GM10248 (cell line): ENCODE data around the gene PHF2.

Experiments
- CTCF ChIA-PET: fragments of 300-600 bp; sonication (Branson Sonifier 250); formaldehyde crosslinking; extraction: SDS; loops from one replicate; lab custom pipeline; 2021; ENCODE audit warnings: antibody characterized with exemption; lab: Yijun Ruan, JAX
- POLR2A ChIA-PET: fragments of 350-650 bp; sonication (Branson Sonifier 250); formaldehyde crosslinking; extraction: SDS; loops from one replicate; lab custom pipeline; 2020; ENCODE audit warnings: antibody characterized with exemption; lab: Yijun Ruan, JAX
- DNase-seq: peaks from one replicate; pipeline ENCODE4 v3.0.0; 2012; ENCODE audit errors: extremely low spot score
- TF ChIP-seq, protein P1 (sequence below): IDR thresholded peaks from 2 replicates; pipeline ENCODE4 v1.5.1; 2012; ENCODE audit warnings: mild to moderate bottlenecking, low read depth; ENCODE audit errors: extremely low read depth, missing control alignments, control extremely low read depth

PHF2 gene

DNA sequence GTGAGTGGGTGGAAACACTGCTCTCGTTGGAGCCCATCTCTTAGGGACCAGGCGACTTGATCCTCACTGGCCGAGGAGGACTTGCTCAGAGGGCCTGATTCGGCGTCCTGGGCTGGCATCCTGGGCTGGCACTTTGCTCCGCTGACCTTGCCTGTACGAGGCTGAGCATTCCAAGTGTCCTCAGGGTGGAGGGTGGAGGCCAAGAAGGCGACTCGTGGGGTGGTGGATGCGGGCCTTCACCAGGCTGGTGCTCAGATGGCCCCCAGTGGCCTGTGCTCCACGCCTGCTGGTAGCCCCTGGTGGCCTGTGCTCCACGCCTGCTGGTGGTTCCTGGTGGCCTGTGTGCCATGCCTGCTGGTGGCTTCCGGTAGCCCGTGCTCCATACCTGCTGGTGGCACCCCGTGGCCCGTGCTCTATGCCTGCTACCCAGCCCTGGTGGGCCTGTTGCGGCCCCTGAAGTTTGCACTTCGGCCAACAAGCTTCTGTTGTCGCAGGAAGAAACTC lies 42.9 kb downstream of the PHF2 start:
- no peak for DNase-seq
- POLR2A ChIA-PET, result no interaction called here
- TF ChIP-seq, protein P1, sequence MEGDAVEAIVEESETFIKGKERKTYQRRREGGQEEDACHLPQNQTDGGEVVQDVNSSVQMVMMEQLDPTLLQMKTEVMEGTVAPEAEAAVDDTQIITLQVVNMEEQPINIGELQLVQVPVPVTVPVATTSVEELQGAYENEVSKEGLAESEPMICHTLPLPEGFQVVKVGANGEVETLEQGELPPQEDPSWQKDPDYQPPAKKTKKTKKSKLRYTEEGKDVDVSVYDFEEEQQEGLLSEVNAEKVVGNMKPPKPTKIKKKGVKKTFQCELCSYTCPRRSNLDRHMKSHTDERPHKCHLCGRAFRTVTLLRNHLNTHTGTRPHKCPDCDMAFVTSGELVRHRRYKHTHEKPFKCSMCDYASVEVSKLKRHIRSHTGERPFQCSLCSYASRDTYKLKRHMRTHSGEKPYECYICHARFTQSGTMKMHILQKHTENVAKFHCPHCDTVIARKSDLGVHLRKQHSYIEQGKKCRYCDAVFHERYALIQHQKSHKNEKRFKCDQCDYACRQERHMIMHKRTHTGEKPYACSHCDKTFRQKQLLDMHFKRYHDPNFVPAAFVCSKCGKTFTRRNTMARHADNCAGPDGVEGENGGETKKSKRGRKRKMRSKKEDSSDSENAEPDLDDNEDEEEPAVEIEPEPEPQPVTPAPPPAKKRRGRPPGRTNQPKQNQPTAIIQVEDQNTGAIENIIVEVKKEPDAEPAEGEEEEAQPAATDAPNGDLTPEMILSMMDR, result no peak
- CTCF ChIA-PET, result no interaction called here

DNA sequence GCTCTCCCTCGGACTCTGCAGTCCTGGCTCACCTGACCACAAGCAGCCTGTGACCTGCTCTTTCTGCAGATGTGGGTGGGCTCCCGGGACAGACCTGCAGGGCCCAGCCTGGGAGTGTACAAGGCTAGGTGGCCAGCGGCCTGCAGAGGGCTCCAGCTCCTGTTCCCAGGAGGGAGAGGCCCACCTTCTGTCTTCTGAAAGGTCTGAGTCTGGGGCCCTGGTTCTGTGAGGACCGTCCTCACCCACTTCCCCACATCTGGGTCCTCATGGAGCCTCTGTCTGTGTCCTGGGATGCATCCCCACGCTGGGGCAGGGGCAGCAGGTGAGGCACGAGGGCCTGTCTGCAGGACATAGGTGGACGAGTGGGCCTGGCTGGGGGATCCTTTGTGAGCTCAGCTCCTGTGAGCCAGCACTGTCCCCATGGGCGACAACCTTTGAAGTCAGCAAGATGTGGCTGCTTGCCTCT lies 43.7 kb downstream of the PHF2 start:
- POLR2A ChIA-PET, result no interaction called here
- TF ChIP-seq, protein P1, result no peak
- no peak for DNase-seq
- CTCF ChIA-PET, result no interaction called here

DNA sequence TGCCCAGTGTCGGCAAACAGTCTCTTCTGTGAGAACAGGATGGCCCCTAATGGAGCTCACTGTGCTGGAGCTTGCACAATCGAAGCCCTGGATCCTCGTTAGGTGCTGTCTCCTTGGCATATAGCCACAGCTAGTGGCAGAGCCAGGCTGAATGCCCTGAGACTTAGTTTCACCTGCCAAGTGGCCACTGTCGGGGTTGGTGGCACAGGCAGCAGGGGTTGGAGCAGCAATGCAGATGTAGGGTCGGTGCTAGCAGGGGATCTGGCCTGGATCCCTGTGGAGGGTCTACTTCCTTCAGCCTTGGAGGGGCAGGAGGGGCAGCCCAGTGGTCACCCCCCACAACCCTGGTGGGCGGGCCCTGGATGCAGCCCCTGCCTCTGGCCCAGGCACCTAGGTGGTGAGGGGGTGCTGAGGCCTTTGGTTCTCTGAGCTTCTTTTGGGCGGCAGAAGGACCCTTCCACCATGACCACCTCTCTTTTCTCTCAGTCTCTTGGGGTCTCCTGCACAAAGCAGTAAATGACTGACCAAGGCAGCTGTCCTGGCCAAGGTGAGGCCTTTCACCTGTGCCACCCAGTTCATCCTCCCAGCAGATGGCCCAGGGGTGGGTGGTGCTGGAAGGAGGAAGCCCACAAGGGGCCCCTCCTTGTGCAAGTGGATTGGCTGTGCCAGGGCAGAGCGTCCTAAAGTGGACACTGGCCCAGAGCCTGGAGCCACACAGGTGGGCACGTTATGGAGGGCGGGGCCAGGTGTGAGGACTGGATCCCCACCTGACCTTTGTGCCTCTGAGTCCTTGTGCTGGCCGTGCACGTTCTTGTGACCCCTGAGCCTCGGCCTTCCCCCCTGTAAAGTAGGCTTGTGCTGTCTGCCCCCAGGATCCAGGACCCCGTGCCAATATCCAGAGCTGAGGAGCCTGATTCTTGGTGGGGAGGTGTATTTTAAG lies 44.8 kb downstream of the PHF2 start:
- CTCF ChIA-PET, result no interaction called here
- DNase-seq, result no peak
- POLR2A ChIA-PET, result no interaction called here
- TF ChIP-seq, protein P1, result no peak

DNA sequence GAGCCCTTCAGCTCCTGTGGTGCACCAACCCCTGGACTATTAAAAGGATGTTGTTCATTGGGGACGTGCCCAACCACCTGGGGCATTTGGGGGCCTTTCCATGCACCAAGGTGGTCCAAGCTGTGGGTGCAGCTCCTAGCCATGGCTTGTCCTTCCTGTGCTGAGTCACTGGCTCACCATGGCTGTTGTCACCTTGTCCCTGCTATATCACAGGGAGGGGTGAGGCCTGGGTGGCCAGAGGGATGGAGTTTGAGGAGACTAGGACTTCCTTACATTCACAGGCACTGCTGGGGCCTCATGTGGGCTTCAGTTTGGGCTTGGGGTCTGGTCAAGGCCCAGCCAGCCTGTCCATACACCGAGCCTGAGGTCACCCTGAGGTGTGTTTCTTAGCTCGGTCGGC lies 45.5 kb downstream of the PHF2 start:
- CTCF ChIA-PET, result no interaction called here
- TF ChIP-seq, protein P1, result no peak
- no peak for DNase-seq
- POLR2A ChIA-PET, result no interaction called here

DNA sequence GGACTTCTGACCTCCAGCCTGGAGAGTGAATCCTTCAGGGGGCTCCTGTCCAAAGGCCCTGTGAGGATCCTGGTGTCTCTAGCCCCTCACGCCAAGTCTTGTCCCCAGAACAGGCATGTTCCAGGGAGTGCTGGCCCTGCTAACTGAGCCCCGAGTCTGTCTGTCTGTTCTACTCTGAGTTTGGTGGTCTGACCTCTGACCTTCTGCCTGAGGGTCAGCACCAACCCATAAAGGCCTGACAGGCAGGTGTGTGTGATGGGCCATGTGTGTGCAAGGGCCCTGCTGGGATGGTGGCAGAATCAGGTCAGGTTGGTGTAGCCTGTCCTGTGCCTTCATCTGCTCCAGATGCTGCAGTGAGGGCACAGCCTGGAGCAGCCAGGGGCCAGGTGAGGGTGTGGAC lies 46.3 kb downstream of the PHF2 start:
- CTCF ChIA-PET, result no interaction called here
- POLR2A ChIA-PET, result no interaction called here

DNA sequence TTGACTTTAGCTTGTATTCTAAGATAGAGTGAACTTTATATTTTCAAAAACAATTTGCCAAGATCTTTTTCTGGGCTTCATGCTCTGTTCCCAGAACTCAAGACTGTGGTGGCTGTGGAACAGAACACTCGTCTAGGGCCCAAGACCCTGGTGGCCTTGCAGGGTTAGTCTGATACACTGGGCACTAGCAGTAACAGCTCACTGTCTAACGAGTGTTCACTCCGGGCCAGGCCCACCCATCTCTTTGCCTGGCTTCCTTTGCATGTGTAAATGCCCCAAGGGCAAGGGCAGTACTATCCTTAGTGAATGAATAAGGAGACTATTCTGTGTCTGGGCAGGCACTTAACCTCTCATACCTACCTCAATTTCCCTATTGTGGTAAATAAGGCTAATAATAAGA lies 47.4 kb downstream of the PHF2 start:
- ChIA-PET POLR2A (no interaction called here), CTCF (no interaction called here)
- DNase-seq, result no peak
- TF ChIP-seq, protein P1, result no peak

More for the DNA sequence above, 46.3 kb downstream of the PHF2 start:
- DNase-seq, result no peak
- TF ChIP-seq, protein P1, result no peak
